Measurements from ENCODE around the gene ENPP1.
"Not testable (repeated sequence)": the region's sequence is repeated elsewhere in the genome, so short reads cannot be mapped to it uniquely, and the experiment has no call there.

The ENPP1 gene

GRCh38 chr6:131832363-131832762 lies 24.5 kb downstream of the ENPP1 start:
- no peak for DNase-seq

DNA sequence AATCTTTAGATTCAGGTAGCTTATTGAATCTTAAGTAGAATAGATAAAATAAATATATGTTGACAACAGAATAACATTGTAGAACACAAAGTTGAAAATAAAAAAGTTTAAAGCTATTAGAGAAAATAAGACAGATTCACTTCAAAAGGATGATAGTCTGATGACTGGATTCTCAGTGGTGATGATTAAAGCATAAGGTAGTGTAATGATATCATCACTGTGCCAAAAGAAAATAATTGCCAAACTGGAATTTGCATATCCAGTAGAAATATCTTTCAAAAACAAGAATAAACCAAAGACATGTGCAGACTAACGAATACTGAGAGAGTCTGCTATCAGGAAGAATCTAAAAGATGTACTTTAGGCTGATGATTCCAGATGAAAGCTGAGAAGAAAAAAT lies 30.2 kb downstream of the ENPP1 start:
- peak; percentile 31 for DNase-seq

DNA sequence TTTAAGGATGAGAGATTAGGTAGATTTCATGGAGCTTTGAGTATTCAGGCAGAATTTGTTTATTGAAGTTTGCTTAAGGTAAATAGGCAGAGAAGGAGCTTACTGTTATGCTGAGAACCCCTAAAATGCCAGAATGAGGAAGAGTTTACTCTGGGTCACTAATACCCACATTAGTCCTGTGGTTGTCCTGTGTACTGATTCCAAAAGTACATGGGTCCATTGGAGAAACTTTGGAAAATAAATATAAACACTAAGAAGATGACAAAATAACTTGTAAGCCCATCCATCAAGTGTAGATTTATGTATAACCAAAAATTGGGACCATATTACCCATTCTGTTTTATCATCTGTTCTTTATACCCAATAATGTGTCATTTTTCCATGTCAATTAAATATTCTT lies 31.6 kb downstream of the ENPP1 start:
- DNase-seq, result no peak

DNA sequence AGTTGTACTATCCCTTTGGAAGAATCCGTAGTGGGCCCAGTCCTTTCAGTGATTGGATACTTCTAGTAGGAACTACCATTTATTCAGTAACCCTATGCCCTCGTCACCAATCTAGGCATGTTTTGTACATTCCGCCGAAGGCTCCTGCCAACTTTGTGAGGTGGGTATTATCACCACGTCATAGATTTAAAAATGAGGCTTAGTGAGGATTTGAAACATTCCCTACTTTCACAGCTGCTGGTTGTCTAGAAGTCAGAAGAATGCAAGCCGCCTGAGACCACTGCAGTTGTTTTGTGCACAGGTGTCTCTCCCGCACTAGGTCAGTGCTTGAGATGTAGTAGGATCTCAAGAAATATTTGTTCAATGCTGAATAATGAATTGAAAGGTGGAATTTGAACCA lies 32.6 kb downstream of the ENPP1 start:
- DNase-seq, result no peak

- no peak for DNase-seq
Observed at GRCh38 chr6:131840936-131841583, 33.2 kb downstream of the ENPP1 start.

DNA sequence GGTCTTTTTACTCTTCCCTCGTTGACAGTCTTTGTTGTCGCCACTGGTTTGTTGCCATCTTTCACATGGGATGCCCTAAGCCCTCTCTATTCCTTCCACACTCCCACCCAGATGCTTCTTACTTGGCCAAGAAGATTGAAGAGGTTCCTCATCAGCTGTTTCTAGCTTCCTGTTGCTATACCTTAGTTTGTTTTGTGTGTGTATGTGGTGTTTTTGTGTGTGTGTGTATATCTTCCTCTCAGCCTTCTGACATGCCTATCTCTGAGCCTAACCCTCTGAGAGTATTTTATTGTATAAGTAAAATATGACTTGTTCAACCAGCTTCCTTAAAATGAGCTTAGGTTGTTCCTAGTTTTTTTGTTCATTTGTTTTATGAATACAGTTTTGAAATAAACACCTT lies 35.9 kb downstream of the ENPP1 start:
- DNase-seq, result no peak

GRCh38 chr6:131844243-131844841 lies 36.5 kb downstream of the ENPP1 start:
- no peak for DNase-seq

GRCh38 chr6:131846023-131846663 lies 38.3 kb downstream of the ENPP1 start:
- DNase-seq, result no peak

DNA sequence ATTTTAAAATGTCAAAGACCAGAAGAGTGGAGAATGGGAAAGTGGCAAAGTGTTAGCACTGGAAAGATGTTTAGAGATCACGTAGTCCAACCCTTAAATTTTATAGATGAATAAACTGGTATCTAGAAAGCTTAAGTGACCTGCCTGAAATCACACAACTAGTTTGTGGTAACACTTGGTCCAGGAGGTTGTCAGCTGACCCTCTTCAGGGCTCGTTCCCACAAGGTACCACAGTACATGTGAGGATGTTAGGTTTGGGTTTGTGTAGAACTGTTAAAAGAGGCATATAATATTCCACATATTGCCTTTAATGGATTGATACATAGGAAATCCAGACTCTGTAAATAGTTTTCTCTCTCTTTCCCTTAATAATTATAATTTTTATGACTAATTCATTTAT lies 39.1 kb downstream of the ENPP1 start:
- DNase-seq, result no peak

DNA sequence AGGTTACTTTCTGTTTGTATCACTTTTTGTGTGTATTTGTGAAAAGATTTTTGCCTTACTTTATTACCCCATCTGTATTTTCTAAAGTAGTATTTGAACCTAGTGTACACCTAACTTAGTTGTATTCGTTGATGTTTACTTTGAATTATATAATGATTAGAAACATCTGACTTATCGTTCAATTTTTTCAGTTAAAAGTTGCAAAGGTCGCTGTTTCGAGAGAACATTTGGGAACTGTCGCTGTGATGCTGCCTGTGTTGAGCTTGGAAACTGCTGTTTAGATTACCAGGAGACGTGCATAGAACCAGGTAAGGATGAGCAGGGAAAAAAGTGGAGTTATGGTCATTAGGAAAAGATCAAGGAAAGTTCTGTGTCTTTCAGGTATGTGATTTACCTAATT lies 42.0 kb downstream of the ENPP1 start:
- DNase-seq, result no peak

DNA sequence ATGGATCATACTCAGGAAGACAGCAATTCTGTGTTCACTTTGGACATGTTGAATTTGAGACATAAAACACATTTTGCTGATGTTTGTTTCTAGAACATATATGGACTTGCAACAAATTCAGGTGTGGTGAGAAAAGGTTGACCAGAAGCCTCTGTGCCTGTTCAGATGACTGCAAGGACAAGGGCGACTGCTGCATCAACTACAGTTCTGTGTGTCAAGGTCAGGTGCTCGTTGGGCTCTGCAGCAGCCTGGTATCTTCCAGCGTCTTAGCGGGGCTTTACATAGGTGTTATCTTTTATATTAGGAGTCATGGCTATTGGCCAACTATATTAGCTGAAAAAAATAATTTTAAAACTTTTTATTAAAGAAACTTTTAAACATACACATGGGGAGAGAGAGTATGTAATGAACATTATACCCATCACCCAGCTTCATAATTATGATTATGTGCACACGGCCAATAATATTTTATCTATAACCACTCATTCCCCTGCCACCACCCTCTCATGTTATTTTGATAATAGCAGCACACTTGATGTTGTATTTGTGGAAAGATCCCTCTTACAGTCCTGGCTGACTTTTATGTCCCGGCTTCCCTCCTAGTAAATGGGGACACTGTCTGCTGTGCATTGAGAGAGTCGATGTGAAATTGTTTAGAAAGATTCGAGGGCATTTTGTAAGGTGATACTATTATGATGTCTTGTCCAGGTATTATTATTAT lies 43.4 kb downstream of the ENPP1 start:
- no peak for DNase-seq

DNA sequence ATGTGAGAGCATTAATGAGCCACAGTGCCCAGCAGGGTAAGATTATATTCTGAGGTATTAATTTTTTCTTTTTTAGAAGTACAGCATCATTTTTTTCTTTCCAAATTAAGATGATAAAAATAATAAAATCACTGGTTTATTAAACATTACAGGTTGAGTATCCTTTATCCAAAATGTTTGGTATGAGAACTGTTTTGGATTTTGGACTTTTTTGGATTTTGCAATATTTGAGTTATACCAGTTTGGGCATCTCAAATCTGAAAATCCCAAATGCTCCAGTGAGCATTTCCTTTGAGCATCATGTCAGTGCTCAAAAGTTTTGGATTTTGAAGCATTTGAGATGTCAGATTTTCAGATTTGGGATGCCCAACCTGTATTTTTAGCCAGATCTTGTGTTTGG lies 44.4 kb downstream of the ENPP1 start:
- DNase-seq, result no peak

- no peak for DNase-seq
Observed at GRCh38 chr6:131854803-131855202, 47.0 kb downstream of the ENPP1 start.

GRCh38 chr6:131858765-131859415 lies 51.1 kb downstream of the ENPP1 start:
- peak; percentile 52 for DNase-seq

DNA sequence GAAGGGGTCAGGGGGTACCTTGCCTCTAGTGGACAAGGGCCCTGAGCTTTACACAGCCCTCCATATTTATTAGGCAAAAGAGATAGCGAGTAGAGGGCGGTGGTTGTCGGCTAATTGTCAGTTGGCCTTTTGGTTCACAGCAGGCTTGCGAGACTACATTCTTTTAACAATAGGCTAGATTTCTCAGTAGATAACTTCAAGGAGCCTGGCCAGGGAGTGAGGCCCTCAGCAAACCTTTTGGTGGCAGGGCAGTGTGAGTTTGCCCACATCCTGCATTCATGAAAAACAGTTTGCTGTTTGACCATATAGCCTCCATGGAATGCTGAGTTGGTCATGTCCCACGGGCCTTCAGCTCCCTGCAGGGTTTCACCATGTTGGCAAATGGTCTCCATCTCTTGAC lies 51.8 kb downstream of the ENPP1 start:
- DNase-seq, result not testable (repeated sequence)

GRCh38 chr6:131861381-131861780 lies 53.6 kb downstream of the ENPP1 start:
- DNase-seq, result peak; percentile 64

DNA sequence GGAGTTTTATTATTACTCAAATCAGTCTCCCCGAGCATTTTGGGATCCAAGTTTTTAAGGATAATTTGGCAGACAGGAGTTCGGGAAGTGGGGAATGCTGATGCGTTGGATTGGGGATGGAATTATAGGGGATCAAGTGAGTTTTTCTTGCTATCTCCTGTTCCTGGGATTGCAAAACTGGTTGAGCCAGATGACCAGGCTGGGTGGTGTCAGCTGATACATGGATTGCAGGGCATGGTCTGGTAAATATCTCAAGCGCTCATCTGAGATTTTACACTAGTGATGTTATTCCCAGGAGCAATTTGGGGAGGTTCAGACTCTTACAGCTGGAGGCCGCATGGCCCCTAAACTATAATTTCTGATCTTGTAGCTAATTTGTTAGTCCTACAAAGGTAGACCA lies 54.7 kb downstream of the ENPP1 start:
- no peak for DNase-seq

- DNase-seq, result peak; percentile 7
Observed at GRCh38 chr6:131867744-131868143, 59.9 kb downstream of the ENPP1 start.

- DNase-seq, result no peak
Observed at GRCh38 chr6:131868836-131869235, 61.0 kb downstream of the ENPP1 start.

DNA sequence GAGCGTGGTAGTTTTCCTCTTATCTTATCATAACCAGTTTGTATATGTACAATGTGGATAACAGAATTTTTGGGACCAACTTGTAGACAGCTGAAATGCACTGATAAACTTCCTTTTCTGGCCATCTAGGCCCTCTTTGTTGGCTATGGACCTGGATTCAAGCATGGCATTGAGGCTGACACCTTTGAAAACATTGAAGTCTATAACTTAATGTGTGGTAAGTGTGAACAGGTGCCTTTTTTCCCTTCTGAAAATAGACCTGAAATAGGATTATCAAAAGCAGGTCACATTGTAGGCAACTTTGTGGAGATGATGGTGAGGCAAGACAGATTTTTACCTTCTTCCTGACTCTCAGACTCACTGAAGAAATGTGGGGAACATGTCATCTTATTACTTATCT lies 67.8 kb downstream of the ENPP1 start:
- DNase-seq, result no peak

- DNase-seq, result no peak
Observed at GRCh38 chr6:131876545-131876944, 68.7 kb downstream of the ENPP1 start.

GRCh38 chr6:131877999-131878789 lies 70.4 kb downstream of the ENPP1 start:
- DNase-seq, result peak; percentile 7

- DNase-seq, result no peak
Observed at GRCh38 chr6:131883016-131883415, 75.2 kb downstream of the ENPP1 start.
